ENCODE measurements around the gene EPC2.
"Not testable (repeated sequence)": the region's sequence is repeated elsewhere in the genome, so short reads cannot be mapped to it uniquely, and the experiment has no call there.

The EPC2 gene

DNA sequence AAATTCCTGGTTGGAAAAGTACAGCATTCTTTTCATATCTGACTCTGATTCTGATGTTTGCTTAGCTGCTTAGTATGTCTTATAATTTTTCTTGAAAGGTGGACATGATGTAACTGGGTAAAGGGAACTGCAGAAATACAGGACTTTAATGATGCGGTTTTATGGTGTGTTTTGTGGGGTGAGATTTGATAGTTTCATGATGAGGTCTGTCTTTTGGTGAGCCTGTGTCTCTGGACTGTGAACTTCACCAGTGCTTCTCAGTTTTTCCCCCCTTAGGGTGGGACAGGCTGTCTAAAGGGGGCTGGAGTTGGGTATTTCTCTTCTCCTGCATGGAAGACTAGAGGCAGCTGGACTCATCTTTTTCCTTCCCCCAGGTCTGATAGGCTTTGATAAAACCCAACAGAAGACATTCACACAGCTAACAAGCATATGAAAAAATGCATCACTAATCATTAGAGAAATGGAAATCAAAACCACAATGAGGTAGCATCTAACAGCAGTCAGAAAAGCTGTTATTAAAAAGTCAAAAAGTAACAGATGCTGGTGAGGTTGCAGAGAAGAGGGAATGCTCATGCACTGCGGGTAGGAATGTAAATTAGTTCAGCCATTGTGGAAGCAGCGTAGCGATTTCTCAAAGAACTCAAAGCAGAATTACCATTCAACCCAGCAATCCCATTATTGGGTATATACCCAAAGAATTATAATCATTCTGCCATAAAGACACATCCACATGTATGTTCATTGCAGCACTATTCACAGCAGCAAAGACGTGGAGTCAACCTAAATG is 77.6 kb downstream of the EPC2 start:
- no peak for DNase-seq

- no peak for DNase-seq
These were observed 81.0 kb downstream of the EPC2 start for GRCh38 chr2:148725564-148725963.

GRCh38 chr2:148726228-148726627 is 81.7 kb downstream of the EPC2 start:
- DNase-seq: no peak

DNA sequence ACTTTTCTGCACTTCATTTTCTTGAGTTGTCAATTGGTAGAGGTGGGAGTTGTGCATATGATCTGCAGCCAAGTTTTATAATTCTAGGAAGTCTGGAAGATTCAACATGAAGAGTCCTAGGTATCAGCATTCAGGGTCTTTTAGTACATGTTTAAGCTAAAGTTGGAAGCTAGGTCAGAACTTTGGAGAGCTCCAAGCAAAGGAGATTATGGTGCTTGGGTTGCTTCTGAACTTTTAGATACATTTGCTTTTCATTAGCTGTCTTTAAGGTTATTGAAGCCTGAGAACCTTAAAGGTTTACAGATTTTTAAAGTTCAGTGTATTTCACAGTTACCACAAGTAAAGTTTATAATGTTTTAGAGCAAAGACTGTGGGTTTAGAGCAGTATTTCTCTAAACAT is 85.5 kb downstream of the EPC2 start:
- DNase-seq: no peak

DNA sequence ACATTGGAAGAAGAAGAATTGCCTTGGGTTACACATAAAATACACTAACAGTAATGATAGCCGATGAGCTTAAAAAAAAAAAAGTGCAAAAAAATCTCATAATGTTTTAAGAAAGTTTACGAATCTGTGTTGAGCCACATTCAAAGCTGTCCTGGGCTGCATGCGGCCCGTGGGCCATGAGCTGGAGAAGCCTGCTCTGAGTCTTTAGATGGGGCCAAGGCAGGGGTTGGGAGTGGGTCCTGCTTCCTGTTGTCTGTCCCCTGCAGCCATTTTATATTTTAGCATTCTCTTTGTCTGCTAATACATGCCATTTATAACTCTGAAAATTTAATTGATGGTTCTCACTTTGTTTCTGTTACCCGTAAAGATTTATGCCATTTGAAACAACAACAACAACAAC is 93.2 kb downstream of the EPC2 start:
- no peak for DNase-seq

- no peak for DNase-seq
These were observed 95.0 kb downstream of the EPC2 start for GRCh38 chr2:148739454-148740105.

DNA sequence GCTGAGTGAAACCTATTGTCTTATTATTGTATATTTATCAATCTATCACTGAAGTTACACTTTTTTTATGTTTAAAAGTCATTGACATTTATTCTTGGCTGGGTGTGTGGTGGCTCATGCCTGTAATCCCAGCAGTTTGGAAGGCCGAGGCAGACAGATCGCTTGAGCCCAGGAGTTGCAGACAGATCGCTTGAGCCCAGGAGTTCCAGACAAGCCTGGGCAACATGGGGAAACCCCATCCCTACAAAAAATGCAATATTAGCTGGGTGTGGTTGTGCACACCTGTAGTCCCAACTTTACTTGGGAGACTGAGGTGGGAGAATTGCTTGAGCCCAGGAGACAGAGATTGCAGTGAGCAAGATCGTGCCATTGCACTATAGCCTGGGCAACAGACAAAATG is 97.8 kb downstream of the EPC2 start:
- DNase-seq: no peak

DNA sequence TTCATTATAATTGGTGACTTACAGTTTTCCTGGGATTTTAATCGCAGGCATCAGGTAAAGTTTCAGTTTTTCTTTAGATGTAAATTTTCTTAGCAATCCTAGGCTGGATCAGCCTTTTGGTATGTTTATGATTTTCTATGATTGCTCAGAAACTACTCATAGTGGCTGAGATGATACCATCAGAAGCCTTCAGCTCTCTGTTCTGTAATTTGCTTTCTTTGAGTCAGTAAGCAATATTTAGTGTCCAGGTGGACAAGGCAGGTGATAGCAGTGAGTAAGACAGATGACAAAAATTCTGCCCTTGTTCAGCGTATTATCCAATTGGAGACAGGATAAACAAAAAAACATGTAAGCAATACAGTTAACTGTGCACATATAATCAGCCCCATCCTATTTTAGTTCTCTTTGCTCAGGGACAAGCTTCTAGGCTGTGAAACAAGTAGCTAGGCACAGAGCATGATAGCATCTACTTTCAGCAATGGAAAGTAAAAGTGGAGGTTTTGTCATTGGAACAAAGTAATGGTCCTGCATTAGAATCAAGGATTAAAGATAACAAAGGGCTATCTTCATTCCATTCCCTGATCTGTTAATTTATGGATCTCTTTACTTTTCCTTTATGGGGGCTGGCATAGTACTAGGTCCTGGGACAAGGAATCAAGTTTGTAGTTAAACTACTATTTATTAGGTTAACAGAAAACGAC is 100.8 kb downstream of the EPC2 start:
- no peak for DNase-seq

DNA sequence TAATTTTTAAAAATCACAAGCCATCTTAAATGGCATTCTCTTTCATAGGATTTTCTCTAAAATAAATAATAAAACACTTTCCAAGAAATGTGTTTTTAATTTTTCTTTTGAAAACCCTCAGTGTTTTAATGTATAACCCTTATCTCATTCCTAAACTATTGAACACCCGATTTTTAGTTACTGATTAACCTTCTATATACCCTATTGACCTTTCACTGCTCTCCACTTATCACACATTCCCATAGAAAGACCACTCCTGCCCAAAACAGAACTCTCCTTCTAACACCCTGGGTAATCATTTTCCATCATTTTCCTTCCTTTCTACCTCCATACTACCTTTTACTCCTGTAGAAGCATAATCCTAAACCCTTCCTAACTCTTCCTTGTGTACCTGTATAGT is 102.4 kb downstream of the EPC2 start:
- DNase-seq: no peak

DNA sequence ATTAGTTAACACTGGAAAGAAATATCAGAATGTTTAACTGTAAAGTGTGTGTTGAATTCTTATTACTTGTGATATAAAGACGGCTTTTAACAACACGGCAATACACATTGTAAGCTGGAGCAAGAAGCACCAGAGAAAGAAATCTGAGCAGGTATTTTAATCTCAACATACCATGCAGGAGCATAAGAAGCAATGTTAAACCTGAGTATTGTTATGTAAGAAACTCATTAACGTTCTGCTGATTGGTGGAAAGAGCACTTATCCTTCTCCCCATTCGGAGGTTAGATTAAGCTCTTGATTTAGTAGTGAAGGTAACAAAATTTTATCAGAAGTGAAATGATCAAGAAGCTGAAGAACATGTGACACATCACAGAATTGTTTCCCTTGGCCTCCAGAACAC is 107.4 kb downstream of the EPC2 start:
- DNase-seq: no peak

GRCh38 chr2:148752977-148753376 is 108.4 kb downstream of the EPC2 start:
- DNase-seq: no peak

DNA sequence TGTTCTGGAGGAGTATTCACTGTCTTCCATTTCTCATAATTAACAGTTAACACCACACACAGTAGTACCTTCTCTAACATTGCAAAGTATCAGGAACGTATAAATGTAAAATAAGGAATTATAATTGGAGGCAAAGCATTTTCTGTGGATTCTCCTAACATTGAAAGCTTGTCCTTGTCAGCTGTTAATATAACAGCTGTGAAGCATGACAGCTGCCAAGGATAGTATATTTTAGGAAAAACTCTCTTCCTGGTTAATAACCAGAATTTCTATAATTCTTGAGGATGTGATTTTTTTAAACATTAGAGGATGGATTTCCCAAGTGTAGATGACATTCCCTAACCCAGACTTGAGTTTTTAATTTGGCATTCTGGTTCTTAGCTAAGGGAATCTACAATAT is 110.3 kb downstream of the EPC2 start:
- no peak for DNase-seq

GRCh38 chr2:148756292-148756975 is 111.9 kb downstream of the EPC2 start:
- DNase-seq: no peak

DNA sequence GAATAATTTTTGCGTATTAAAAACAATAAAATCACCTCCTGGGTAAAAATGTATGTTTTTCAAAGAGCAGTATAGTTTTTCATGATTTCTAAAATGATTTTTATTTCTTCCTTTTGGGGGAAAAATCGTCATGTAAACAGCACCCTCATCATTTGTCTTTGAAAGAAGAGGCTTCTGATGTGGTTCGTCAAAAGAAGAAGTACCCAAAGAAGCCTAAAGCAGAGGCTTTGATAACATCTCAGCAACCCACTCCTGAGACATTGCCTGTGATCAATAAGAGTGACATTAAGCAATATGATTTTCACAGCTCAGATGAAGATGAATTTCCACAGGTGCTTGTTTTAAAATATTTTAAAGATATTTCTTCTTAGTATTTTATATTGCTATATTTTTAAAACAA is 120.3 kb downstream of the EPC2 start:
- no peak for DNase-seq

- no peak for DNase-seq
These were observed 125.5 kb downstream of the EPC2 start for GRCh38 chr2:148770047-148770446.

DNA sequence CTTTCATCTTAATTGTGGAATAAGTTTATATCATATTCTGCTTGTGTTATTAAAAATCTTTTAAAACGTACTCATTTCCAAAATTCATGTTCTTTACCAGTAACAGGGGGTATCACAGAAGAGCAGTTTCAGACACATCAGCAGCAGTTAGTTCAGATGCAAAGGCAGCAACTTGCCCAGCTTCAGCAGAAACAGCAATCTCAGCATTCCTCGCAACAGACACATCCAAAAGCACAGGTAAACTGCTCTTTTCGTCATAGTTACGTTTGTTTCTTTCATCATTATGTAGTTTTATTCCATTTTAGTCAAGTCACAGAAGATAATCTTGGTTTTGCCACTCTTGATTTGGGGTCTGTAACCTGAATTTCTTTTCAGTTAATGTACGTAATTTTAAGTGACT is 137.0 kb downstream of the EPC2 start:
- DNase-seq: no peak

GRCh38 chr2:148789059-148789458 is 144.5 kb downstream of the EPC2 start:
- DNase-seq: no peak

GRCh38 chr2:148790172-148790571 is 145.6 kb downstream of the EPC2 start:
- not testable (repeated sequence) for DNase-seq

- no peak for DNase-seq
These were observed 150.0 kb downstream of the EPC2 start for GRCh38 chr2:148794558-148794957.

GRCh38 chr2:148796735-148797512 is 152.4 kb downstream of the EPC2 start:
- no peak for DNase-seq

GRCh38 chr2:148802448-148803220 is 158.1 kb downstream of the EPC2 start:
- no peak for DNase-seq

Measured in C1 segment of cervical spinal cord (tissue), 14 donors.